ENCODE results near the gene DTNB.

The DTNB gene

GRCh38 chr2:25567406-25567805 lies 106.0 kb downstream of the DTNB start:
- TF ChIP-seq TAF1 (IDR thresholded peaks at IDR 0.05; ENCODE audit: low read depth) (no peak), CEBPB (IDR thresholded peaks at IDR 0.05) (no peak), RAD21 (IDR thresholded peaks at IDR 0.05; ENCODE audit: low read depth) (peak; percentile 58), TCF12 (IDR thresholded peaks at IDR 0.05; ENCODE audit: low read depth) (no peak), MAX (IDR thresholded peaks at IDR 0.05) (no peak), REST (IDR thresholded peaks at IDR 0.05; ENCODE audit: low read depth) (no peak)

- TF ChIP-seq TCF12 (IDR thresholded peaks at IDR 0.05; ENCODE audit: low read depth): no peak
- no peak for TF ChIP-seq RAD21 (IDR thresholded peaks at IDR 0.05; ENCODE audit: low read depth)
- TF ChIP-seq YY1 (IDR thresholded peaks at IDR 0.05; ENCODE audit: low read depth): no peak
- TF ChIP-seq TEAD4 (IDR thresholded peaks at IDR 0.05): no peak
- TF ChIP-seq EGR1 (IDR thresholded peaks at IDR 0.05): no peak
- TF ChIP-seq USF1 (IDR thresholded peaks at IDR 0.05): no peak
- TF ChIP-seq ZBTB7A (IDR thresholded peaks at IDR 0.05; ENCODE audit: low read depth): no peak
- no peak for TF ChIP-seq FOXM1 (IDR thresholded peaks at IDR 0.05; ENCODE audit: borderline replicate concordance, low read depth)
- no peak for TF ChIP-seq MAX (IDR thresholded peaks at IDR 0.05)
- TF ChIP-seq CEBPB (IDR thresholded peaks at IDR 0.05): no peak
- no peak for TF ChIP-seq CREB1 (IDR thresholded peaks at IDR 0.05; ENCODE audit: low read depth)
- no peak for TF ChIP-seq EP300 (IDR thresholded peaks at IDR 0.05; ENCODE audit: borderline replicate concordance)
- TF ChIP-seq NFIC (IDR thresholded peaks at IDR 0.05): no peak
- no peak for TF ChIP-seq REST (IDR thresholded peaks at IDR 0.05; ENCODE audit: low read depth)
- no peak for TF ChIP-seq TAF1 (IDR thresholded peaks at IDR 0.05; ENCODE audit: low read depth)
These were observed 106.7 kb downstream of the DTNB start for GRCh38 chr2:25566694-25567093.

GRCh38 chr2:25566094-25566493 lies 107.3 kb downstream of the DTNB start:
- TF ChIP-seq CEBPB (IDR thresholded peaks at IDR 0.05) (no peak), YY1 (IDR thresholded peaks at IDR 0.05; ENCODE audit: low read depth) (no peak), NFIC (IDR thresholded peaks at IDR 0.05) (no peak), REST (IDR thresholded peaks at IDR 0.05; ENCODE audit: low read depth) (no peak), TCF12 (IDR thresholded peaks at IDR 0.05; ENCODE audit: low read depth) (no peak), TEAD4 (IDR thresholded peaks at IDR 0.05) (no peak), EGR1 (IDR thresholded peaks at IDR 0.05) (no peak)

- no peak for TF ChIP-seq TEAD4 (IDR thresholded peaks at IDR 0.05)
- TF ChIP-seq YY1 (IDR thresholded peaks at IDR 0.05; ENCODE audit: low read depth): no peak
- TF ChIP-seq CREB1 (IDR thresholded peaks at IDR 0.05; ENCODE audit: low read depth): no peak
- TF ChIP-seq ZBTB7A (IDR thresholded peaks at IDR 0.05; ENCODE audit: low read depth): no peak
- no peak for TF ChIP-seq RAD21 (IDR thresholded peaks at IDR 0.05; ENCODE audit: low read depth)
- TF ChIP-seq EP300 (IDR thresholded peaks at IDR 0.05; ENCODE audit: borderline replicate concordance): no peak
- no peak for TF ChIP-seq USF1 (IDR thresholded peaks at IDR 0.05)
- no peak for TF ChIP-seq FOXM1 (IDR thresholded peaks at IDR 0.05; ENCODE audit: borderline replicate concordance, low read depth)
- TF ChIP-seq NFIC (IDR thresholded peaks at IDR 0.05): no peak
- no peak for TF ChIP-seq TAF1 (IDR thresholded peaks at IDR 0.05; ENCODE audit: low read depth)
- TF ChIP-seq CEBPB (IDR thresholded peaks at IDR 0.05): no peak
- no peak for TF ChIP-seq REST (IDR thresholded peaks at IDR 0.05; ENCODE audit: low read depth)
- TF ChIP-seq TCF12 (IDR thresholded peaks at IDR 0.05; ENCODE audit: low read depth): no peak
- TF ChIP-seq MAX (IDR thresholded peaks at IDR 0.05): no peak
- no peak for TF ChIP-seq EGR1 (IDR thresholded peaks at IDR 0.05)
These were observed 112.1 kb downstream of the DTNB start for GRCh38 chr2:25561136-25561850.
